ENCODE results near the gene FBXL7.

Gene FBXL7

DNA sequence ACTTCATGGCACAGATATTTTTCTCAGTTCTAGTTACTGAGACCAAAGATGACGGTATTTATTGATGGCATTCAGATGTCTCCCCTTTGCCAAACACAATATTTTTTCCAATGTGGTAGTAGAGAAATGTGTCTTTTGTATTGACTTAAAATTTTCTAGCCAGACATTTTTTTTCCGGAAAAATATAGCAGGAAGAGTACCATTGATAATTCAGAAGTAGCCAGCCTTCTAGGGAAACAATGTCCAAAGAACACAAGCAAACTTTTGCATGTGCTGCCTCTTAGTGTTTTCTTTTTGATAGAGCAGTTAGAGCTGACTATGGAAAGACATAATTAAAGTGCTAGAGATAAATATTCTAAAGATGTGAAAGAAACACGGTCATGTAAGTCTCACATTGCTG is 448.2 kb downstream of the FBXL7 start (continued):
- TF ChIP-seq CREB5 (CRISPR knock-in tag; IDR thresholded peaks at IDR 0.05; ENCODE audit: low read depth), result no peak
- TF ChIP-seq TCF4 (CRISPR knock-in tag; IDR thresholded peaks at IDR 0.05; ENCODE audit: borderline replicate concordance), result no peak
- TF ChIP-seq PPARA (CRISPR knock-in tag; IDR thresholded peaks at IDR 0.05; ENCODE audit: borderline replicate concordance), result no peak
- TF ChIP-seq ESRRG (CRISPR knock-in tag; IDR thresholded peaks at IDR 0.05), result no peak
- TF ChIP-seq RARB (CRISPR knock-in tag; IDR thresholded peaks at IDR 0.05), result no peak

- no peak for TF ChIP-seq CSRNP3 (CRISPR knock-in tag; IDR thresholded peaks at IDR 0.05)
- no peak for ATAC-seq
Observed at GRCh38 chr5:15951126-15951525, 451.1 kb downstream of the FBXL7 start.

GRCh38 chr5:15951550-15951949 is 451.6 kb downstream of the FBXL7 start:
- TF ChIP-seq TCF4 (CRISPR knock-in tag; IDR thresholded peaks at IDR 0.05; ENCODE audit: borderline replicate concordance), result no peak
- no peak for TF ChIP-seq ISL1 (CRISPR knock-in tag; IDR thresholded peaks at IDR 0.05)
- TF ChIP-seq ZNF70 (CRISPR knock-in tag; IDR thresholded peaks at IDR 0.05), result no peak
- no peak for TF ChIP-seq ZFP30 (CRISPR knock-in tag; IDR thresholded peaks at IDR 0.05)
- no peak for TF ChIP-seq PPARA (CRISPR knock-in tag; IDR thresholded peaks at IDR 0.05; ENCODE audit: borderline replicate concordance)
- TF ChIP-seq TOX (CRISPR knock-in tag; IDR thresholded peaks at IDR 0.05; ENCODE audit: borderline replicate concordance), result no peak
- no peak for TF ChIP-seq CSDC2 (CRISPR knock-in tag; IDR thresholded peaks at IDR 0.05)
- TF ChIP-seq, protein P1, sequence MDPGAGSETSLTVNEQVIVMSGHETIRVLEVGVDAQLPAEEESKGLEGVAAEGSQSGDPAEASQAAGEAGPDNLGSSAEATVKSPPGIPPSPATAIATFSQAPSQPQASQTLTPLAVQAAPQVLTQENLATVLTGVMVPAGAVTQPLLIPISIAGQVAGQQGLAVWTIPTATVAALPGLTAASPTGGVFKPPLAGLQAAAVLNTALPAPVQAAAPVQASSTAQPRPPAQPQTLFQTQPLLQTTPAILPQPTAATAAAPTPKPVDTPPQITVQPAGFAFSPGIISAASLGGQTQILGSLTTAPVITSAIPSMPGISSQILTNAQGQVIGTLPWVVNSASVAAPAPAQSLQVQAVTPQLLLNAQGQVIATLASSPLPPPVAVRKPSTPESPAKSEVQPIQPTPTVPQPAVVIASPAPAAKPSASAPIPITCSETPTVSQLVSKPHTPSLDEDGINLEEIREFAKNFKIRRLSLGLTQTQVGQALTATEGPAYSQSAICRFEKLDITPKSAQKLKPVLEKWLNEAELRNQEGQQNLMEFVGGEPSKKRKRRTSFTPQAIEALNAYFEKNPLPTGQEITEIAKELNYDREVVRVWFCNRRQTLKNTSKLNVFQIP (CRISPR knock-in tag; IDR thresholded peaks at IDR 0.05; ENCODE audit: borderline replicate concordance, low read depth), result no peak
- no peak for TF ChIP-seq ARNTL (CRISPR knock-in tag; IDR thresholded peaks at IDR 0.05; ENCODE audit: borderline replicate concordance, low read depth)
- no peak for TF ChIP-seq ZFP3 (CRISPR knock-in tag; IDR thresholded peaks at IDR 0.05)
- no peak for TF ChIP-seq ZNF565 (CRISPR knock-in tag; conservative IDR thresholded peaks at IDR 0.05; ENCODE audit: low read depth)
- TF ChIP-seq ESRRG (CRISPR knock-in tag; IDR thresholded peaks at IDR 0.05), result no peak
- no peak for TF ChIP-seq ZNF8 (CRISPR knock-in tag; IDR thresholded peaks at IDR 0.05)
- no peak for TF ChIP-seq SNAI2 (CRISPR knock-in tag; IDR thresholded peaks at IDR 0.05)
- no peak for TF ChIP-seq GLIS3 (CRISPR knock-in tag; IDR thresholded peaks at IDR 0.05)
- no peak for ATAC-seq

DNA sequence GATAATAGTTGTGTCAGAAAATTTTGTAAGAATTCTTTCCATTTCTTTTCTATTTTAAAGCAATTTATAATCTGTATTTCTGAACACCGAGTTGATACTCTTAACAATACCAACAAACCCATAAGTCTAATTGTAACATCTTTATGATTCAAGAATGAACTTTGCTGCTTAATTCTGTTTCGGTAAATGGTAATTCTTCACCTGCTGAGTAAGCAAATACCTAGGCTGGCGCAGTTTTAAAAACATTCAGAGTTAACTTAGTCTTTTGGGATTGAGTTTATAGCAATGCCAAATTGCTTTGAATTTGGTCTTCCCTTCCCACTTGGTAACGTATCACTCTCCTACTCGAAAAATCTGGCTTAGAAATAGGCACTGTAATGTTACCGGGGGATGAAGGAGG is 456.6 kb downstream of the FBXL7 start:
- no peak for ATAC-seq
- TF ChIP-seq CSDC2 (CRISPR knock-in tag; IDR thresholded peaks at IDR 0.05) (no peak), OSR1 (CRISPR knock-in tag; IDR thresholded peaks at IDR 0.05) (no peak), ISL1 (CRISPR knock-in tag; IDR thresholded peaks at IDR 0.05) (no peak), ZNF8 (CRISPR knock-in tag; IDR thresholded peaks at IDR 0.05) (no peak), ZNF70 (CRISPR knock-in tag; IDR thresholded peaks at IDR 0.05) (no peak), ARNTL (CRISPR knock-in tag; IDR thresholded peaks at IDR 0.05; ENCODE audit: borderline replicate concordance, low read depth) (no peak), ZFP30 (CRISPR knock-in tag; IDR thresholded peaks at IDR 0.05) (no peak), TSHZ2 (CRISPR knock-in tag; IDR thresholded peaks at IDR 0.05) (no peak), RARB (CRISPR knock-in tag; IDR thresholded peaks at IDR 0.05) (no peak), ZNF565 (CRISPR knock-in tag; conservative IDR thresholded peaks at IDR 0.05; ENCODE audit: low read depth) (no peak), TOX (CRISPR knock-in tag; IDR thresholded peaks at IDR 0.05; ENCODE audit: borderline replicate concordance) (no peak), ZFP3 (CRISPR knock-in tag; IDR thresholded peaks at IDR 0.05) (no peak), GLIS3 (CRISPR knock-in tag; IDR thresholded peaks at IDR 0.05) (no peak), PPARA (CRISPR knock-in tag; IDR thresholded peaks at IDR 0.05; ENCODE audit: borderline replicate concordance) (no peak), ZC3H10 (CRISPR knock-in tag; IDR thresholded peaks at IDR 0.05) (no peak)
- TF ChIP-seq, protein P2, sequence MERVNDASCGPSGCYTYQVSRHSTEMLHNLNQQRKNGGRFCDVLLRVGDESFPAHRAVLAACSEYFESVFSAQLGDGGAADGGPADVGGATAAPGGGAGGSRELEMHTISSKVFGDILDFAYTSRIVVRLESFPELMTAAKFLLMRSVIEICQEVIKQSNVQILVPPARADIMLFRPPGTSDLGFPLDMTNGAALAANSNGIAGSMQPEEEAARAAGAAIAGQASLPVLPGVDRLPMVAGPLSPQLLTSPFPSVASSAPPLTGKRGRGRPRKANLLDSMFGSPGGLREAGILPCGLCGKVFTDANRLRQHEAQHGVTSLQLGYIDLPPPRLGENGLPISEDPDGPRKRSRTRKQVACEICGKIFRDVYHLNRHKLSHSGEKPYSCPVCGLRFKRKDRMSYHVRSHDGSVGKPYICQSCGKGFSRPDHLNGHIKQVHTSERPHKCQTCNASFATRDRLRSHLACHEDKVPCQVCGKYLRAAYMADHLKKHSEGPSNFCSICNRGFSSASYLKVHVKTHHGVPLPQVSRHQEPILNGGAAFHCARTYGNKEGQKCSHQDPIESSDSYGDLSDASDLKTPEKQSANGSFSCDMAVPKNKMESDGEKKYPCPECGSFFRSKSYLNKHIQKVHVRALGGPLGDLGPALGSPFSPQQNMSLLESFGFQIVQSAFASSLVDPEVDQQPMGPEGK (CRISPR knock-in tag; IDR thresholded peaks at IDR 0.05; ENCODE audit: borderline replicate concordance), result no peak
